Measurements from ENCODE around the gene DBH.
A peak's percentile ranks its signal among the peaks of the same experiment; 100 is the strongest.

Gene DBH

GRCh38 chr9:133635533-133636531 is at the start of gene DBH:
Gene DBH, plus strand, starts transcription at chr9:133636363. Its CDS starts 9 bp downstream, at chr9:133636372.
- TF ChIP-seq CTCF (conservative IDR thresholded peaks at IDR 0.05; ENCODE audit: low read depth, low read length): no peak
- H3K4me3 ChIP-seq (ENCODE audit: low read depth, low read length): no peak within 1 kb of the TSS
- DNase-seq (ENCODE audit: low read depth): no peak

- no peak overlapping the region for H3K4me3 ChIP-seq (ENCODE audit: low read depth, low read length)
- TF ChIP-seq CTCF (conservative IDR thresholded peaks at IDR 0.05; ENCODE audit: low read depth, low read length): no peak
- no peak for DNase-seq (ENCODE audit: low read depth)
Observed at GRCh38 chr9:133587051-133587450, 49.1 kb upstream of the DBH start.

GRCh38 chr9:133587466-133587865 is 48.7 kb upstream of the DBH start:
- H3K4me3 ChIP-seq (ENCODE audit: low read depth, low read length): no peak overlapping the region

GRCh38 chr9:133589454-133590227 is 46.5 kb upstream of the DBH start:
- peak; percentile 58 for TF ChIP-seq CTCF (conservative IDR thresholded peaks at IDR 0.05; ENCODE audit: low read depth, low read length)
- no peak overlapping the region for H3K4me3 ChIP-seq (ENCODE audit: low read depth, low read length)
- no peak for DNase-seq (ENCODE audit: low read depth)

More at GRCh38 chr9:133587466-133587865, 48.7 kb upstream of the DBH start:
- TF ChIP-seq CTCF (conservative IDR thresholded peaks at IDR 0.05; ENCODE audit: low read depth, low read length): no peak
- no peak for DNase-seq (ENCODE audit: low read depth)

GRCh38 chr9:133590231-133590855 is 45.8 kb upstream of the DBH start:
- no peak for TF ChIP-seq CTCF (conservative IDR thresholded peaks at IDR 0.05; ENCODE audit: low read depth, low read length)
- no peak for DNase-seq (ENCODE audit: low read depth)
- no peak overlapping the region for H3K4me3 ChIP-seq (ENCODE audit: low read depth, low read length)

- DNase-seq (ENCODE audit: low read depth): no peak
- no peak overlapping the region for H3K4me3 ChIP-seq (ENCODE audit: low read depth, low read length)
- no peak for TF ChIP-seq CTCF (conservative IDR thresholded peaks at IDR 0.05; ENCODE audit: low read depth, low read length)
Observed at GRCh38 chr9:133591116-133591910, 44.9 kb upstream of the DBH start.
